Erythroblast (primary cell): ENCODE measurements around the gene HBEGF.

ENCODE experiments used
- GATA1 ChIP-seq: IDR thresholded peaks from 2 replicates; pipeline ENCODE4 v1.6.1; 2011; ENCODE audit warnings: low read depth, mild to moderate bottlenecking, control low read depth, low read length, moderate library complexity
- POLR2A ChIP-seq: IDR thresholded peaks from 2 replicates; pipeline ENCODE4 v1.6.1; 2011; ENCODE audit warnings: mild to moderate bottlenecking, low read length

GRCh38 chr5:140337880-140338279 lies 8.5 kb downstream of the HBEGF start:
- TF ChIP-seq POLR2A (no peak), GATA1 (no peak)
